GM18907 (cell line): ENCODE results near the gene DHRS7B.

Source experiments
- ATAC-seq: cut with Tn5 transposase; IDR thresholded peaks from one replicate; pipeline ENCODE4 v1.9.1; 2021; ENCODE audit warnings: mild to moderate bottlenecking, moderate library complexity; ENCODE audit not compliant: unreplicated experiment

DHRS7B gene

DNA sequence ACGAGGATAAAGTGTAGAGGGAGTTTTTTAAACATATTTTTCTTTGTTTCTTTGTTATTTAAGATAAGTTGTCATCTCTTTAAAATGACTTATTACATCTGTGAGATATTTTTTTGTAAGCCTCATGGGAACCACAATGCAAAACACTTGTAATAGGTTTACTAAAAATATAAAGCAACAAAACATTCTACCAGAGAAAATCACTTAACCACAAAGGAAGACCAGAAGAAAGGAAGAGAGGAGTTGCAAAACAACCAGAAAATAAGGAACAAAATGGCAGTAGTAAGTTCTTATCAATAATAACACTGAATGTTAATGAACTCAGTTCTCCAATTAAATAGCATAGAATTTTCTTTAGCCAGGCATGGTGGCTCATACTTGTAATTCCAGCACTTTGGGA is 22.9 kb downstream of the DHRS7B start:
- ATAC-seq: no peak

DNA sequence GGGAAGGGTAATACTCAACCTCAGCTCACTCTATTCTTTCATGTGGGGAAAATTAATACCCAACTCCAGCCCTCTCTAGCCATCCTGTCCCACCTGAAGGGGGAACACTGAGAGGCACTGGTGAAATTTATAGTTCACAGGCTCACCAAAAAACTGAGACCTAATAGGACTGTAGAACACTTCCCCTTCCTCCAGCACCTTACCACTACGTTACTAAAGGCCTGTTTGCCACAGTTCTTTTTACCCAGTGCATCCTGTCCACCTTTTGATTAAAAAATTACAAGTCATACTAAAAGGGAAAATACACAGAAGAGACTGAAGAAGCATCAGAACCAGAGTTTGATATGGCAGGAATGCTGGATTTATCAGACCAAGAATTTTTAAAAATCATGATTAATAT is 26.0 kb downstream of the DHRS7B start:
- no peak for ATAC-seq

DNA sequence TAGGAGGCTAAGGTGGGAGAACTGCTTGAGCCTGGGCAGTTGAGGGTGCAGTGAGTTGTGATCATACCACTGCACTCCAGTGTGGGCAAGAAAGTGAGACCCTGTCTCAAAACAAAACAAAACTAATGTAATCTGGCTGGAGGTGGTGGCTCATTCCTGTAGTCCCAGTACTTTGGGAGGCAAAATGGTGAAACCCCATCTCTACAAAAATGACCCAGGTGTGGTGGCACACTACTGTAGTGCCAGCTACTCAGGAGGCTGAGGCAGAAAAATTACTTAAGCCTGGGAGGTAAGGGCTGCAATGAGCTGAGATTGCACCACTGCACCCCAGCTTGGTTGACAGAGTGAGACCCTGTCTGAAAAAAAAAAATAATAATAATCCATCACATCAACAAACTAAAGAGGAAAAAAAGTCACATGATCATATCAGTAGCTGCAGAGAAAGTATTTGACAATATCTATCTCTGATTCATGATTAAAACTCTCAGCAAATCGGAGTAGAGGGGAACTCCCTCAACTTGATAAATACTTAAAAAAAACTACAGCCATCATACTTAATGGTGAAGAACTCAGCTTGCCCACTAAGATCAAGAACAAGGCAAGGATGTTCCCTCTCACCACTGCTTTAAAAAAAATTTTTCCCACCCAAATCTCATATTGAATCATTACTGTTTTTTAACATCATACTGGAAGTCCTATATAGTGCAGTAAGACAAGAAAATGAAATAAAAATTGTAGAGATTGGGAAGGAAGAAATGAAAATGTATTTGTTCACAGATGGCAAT is 31.0 kb downstream of the DHRS7B start:
- ATAC-seq: no peak

DNA sequence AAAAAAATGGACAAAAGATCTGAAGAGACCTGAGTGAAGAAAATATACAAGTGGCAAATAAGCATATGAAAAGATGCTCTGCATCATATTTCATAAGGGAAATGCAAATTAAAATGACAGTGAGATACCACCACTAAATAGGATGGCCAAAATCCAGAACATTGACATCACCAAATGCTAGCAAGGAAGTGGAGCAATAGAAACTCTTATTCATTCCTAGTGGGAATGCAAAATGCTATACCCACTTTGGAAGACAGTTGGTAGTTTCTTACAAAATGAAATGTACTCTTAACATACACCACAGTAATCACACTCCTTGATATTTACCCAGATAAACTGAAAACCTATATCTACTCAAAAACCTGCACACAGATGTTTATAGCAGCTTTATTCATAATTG is 33.6 kb downstream of the DHRS7B start:
- ATAC-seq: no peak

DNA sequence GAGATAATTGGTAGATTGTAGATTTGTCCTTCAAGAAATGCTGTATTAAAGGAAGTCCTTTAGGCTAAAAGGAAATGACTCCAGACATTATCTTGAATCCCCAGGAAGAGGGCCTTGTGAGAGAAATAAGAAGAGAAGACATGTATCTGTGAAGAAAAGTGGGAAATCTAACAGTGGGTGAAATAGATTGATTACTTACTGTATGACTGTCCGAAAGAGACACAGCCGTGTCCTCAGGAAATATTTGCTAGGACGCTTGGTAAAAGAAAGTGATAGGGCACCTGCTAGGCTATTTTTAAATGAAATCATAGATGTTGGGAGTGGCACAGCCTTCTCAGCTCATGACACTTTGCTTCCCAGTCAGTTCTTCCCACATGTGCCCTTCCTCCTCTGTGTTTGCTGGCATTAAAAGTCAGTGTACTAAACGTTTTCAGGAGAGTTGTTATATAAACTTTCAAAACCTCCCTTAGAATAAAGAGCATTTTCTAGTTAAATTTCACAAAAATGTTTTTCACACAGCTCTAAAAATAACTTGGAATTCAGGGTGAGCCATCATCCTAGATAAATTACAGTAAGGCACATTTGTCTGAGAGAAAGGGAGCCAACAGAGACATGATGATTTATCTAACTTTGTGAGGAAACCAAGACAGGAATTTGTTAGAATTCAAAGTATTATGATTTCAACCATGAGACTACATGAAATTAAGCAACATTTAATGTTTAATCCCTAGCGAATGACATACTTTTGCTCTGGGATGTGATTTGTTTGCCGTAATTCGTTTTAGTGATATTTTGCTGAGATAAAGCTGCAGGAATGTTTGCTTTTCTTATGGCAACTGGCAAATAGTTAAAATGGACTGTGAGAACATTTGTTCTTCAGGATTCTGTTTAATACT is 35.0 kb downstream of the DHRS7B start:
- ATAC-seq: no peak

DNA sequence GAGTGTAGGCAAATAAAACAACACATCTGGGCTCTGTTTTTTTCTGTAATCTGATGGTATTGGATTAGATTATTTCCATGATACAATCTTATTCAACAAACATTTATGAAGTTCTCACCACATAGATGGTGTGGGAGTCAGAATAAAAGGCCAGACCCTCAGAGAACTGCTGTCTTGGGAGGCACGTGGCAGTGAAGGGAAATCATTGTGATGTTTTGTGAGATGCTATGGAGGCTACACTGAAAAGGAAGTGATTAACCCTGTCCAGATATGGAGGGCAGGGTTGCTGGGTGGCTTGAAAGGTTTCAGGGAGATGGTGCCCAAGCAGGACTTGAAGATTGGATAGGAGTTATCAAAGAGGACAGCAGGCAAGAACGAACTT is 35.6 kb downstream of the DHRS7B start:
- no peak for ATAC-seq

DNA sequence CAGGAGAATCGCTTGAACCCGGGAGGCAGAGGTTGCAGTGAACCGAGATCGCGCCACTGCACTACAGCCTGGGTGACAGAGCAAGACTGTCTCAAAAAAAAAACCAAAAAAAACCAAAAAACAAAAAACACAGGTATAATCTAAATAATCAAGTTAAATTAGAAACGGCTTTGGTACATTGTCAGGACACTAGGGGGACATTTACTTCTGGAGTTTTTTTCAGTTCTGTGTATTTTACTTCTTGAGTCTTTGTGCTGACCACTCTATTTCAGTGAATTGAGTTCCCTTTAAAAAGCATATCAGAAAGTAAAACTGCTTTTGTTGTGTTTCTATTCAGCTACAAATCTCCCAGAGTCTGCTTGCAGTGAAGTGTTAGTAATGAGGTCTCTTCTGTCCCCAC is 36.3 kb downstream of the DHRS7B start:
- no peak for ATAC-seq

DNA sequence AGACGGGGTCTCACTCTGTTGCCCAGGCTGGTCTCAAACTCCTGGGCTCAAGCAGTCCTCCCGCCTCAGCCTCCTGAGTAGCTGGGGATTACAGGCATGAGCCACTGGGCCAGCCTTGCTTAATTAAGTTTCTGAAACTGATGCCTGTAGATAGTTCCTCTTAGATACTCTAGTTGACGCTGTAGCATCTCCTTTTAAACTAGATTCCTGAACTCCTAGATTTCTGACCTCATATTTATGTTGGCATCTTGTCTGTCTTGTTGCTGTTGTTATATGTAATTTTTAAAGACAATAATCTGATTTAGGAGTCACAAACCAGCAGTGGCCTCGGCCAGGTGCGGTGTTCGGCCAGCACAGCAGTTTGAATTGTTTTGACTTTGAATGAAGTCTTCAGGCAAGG is 37.5 kb downstream of the DHRS7B start:
- no peak for ATAC-seq

DNA sequence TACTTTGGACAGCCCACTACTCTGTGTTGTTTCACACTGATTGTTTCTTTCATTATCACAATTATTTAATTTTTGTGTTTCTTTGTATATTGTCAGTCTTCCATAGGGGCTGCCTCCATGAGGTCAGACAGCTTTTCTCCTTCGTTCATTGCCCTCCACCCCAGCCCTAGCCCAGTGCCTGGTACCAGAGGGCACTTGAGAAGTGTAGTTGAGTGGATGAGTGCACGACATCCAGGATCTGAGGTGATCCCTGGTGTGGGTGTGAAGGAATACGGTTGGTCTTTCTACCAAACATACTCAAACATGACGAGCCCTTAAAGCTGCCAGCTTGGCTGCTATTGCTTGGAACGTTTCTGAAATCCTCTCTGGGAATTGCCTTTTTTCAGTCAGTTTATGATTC is 37.9 kb downstream of the DHRS7B start:
- no peak for ATAC-seq

DNA sequence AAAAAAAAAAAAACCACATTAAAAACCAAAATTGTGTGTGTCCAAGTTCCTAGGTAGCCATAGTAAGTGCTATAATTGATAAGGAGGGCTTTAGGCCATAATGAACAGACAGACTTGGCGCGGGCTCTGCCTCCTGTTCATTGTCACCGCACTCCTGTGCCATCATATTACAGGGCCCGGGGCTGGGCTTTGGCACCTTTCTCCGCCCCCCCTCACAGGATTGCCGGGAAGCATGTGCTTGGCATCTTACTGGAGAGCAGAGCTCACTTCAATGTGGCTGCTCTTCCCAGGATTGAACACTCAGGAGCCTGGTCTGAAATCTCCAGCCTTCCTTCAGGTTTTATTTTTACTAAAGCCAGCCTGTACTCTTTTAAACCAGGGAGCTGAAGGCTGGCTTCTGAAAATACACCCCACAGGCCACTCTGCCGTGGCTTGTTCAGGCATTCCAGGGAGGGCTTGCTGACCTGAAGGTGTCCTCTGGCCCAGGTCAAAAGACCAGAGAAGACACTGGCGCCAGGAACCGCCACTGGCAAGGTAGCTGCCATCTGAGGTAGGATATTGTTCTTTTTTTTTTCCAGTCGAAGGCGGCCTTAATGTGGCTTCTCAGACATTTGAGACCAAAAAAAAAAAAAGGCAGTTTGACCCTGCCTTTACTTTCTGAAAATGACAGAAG is 39.3 kb downstream of the DHRS7B start:
- ATAC-seq: no peak

DNA sequence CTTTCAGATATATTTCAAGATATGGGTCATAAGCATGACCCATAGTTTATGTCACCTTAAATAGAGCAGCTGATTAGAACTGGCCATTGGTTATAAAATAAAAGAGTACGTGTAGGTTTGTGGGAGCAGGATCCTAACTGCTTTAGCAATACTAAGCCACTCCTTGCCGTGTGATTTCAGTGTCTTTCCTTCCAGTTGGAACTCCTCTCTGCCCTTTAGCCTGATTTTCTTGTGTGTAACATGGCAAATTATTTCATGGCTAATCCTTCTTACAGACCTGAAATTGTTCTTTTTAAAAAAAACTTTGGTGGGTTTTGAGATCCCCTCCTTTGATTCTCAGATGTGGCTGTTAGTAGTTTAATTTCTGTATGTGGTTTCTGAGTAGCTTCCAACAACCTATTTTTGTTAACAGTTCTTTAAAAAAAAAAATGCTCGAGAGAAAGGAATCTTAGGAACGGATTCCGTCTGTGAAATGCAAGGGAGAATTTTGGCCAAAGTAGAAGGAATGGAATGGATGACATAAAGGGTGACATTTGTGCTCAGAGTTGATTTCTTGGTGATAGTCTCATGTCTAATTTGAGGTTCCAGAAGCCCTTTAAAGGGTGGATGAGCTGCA is 39.9 kb downstream of the DHRS7B start:
- ATAC-seq: no peak

DNA sequence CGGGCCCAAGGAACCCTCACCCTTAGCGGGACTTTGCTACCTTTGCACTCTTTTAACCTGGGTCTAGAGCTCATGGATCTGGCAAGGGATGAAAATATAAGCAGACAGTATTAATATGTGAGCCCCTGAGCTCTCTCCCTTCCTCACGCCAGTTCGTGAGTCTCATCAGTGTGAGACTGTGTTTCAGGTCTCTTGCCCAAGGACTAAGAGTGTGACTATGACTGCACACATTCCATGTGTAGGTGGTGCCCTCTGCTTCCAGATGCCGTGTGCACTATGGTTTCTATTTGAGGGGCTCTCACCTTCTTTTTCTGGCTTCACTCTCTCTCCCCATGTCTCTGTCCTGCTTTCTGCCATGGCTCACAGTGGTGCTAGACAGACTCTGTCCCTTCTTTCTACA is 40.5 kb downstream of the DHRS7B start:
- no peak for ATAC-seq

DNA sequence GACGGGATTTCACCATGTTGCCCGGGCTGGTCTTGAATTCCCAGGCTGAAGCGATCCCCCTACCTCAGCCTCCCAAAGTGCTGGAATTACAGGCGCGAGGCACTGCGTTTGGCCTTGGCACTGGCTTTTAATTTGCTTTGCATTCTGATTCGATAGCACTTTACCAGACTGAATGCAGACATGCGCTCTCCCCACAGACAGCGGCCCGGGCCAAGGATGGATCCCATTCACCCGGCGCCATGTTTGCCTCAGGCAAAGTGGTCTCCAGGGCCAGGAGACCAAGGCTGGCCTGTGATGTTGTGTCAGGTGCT is 41.7 kb downstream of the DHRS7B start:
- ATAC-seq: no peak

DNA sequence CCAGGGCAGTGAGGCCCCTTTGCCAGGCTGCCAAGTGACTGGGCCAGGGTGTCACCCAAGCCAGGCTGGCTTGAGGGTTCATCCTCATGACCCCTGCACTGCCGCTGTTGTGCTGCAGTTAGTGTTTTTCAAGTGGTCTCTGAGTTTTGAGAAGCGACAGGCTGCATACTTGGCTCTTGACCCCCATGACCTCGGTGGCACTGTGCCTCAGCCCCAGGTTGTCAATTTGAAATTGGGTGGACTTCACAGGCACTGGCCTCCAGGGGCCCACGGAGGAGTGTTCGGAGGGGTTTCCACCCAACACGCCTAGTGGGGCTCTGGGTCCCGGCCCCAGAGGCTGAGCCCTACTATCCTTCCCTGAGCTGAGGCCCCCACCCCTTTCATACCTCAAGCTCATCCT is 42.7 kb downstream of the DHRS7B start:
- ATAC-seq: no peak

DNA sequence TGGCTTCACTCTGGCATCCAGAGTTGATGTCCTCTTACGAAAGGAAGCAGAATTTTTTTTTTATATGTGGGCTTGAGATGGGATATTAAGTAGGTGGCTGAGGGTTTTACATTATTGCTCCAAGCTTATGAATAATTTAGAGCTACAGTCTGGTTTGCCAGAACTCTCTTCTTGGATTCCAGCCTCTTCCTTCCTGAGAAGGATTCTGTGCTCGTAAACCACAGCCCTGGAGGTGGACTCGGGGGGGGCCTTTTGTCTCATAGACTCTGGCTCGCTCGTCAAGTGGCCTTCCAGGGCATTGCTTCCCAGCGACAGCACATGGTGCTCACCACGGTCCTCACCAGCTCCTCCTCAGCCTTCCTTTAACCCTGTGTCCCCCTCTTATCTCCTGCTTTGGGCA is 44.0 kb downstream of the DHRS7B start:
- ATAC-seq: no peak

DNA sequence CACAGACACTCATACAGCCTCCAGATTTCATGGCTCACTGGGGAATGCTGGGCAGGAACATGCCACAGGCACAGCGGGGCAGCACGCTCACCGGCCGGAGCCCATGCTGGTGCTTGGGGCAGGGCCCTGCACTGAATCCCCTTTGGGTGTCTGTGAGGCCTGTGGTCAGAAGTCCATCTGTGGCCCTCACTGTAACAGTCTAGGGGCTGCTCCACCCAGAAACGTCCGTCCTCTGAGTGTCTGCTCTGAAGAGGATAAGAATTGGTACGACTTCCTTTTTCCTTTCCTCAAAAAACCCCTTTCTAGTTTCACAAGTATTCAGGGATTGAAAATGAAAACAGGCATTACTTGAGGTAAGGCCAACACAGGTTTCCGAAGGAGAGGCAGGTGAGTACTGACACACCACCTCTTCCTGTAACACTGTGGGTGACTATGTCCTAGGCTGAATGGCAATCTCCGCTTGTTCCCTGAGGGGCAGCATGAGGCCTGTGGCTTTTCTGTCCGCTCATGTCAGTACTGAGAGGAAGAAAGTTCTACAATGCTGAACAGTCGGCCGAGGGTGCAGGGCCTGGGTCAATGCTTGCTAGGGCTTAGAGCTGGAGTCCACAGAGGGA is 44.7 kb downstream of the DHRS7B start:
- peak; percentile 84 for ATAC-seq

DNA sequence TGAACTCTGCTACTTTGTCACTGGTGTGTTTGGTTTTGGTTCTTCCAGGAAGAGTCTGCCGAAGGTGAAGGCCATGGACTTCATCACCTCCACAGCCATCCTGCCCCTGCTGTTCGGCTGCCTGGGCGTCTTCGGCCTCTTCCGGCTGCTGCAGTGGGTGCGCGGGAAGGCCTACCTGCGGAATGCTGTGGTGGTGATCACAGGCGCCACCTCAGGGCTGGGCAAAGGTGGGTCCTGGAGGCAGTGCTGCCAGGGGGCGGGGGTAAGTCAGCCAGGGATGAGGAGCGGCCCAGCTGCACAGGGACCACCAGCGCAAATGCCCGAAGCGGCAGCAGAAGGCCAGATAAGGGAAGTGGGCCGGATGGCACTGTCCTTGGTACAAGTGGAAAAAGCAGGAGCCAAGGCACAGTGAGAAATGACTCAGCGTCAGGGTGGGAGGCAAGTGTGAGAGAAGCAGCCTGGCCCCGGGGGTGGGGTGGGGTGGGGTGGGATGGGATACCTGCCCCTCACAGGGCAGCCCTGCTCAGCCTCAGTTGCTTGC is 45.3 kb downstream of the DHRS7B start:
- ATAC-seq: no peak

DNA sequence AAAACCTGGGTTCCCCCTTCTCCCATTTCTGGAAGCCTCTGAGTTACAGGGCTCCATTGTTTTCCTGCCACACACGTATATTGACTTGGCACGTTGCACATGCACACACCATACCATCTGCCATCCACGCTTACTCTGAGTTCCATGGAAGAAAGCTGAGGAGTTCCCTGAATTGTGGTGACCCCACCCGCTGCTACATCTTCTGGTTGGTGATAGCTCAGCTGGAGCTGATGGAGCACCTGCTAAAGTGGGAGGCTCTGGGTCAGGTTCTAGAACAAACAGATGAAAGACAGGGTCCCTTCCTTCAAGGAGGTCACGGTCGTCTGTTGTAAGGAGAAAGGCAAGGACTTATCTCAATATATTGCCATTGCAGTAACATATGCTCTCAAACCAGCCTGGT is 46.1 kb downstream of the DHRS7B start:
- no peak for ATAC-seq

DNA sequence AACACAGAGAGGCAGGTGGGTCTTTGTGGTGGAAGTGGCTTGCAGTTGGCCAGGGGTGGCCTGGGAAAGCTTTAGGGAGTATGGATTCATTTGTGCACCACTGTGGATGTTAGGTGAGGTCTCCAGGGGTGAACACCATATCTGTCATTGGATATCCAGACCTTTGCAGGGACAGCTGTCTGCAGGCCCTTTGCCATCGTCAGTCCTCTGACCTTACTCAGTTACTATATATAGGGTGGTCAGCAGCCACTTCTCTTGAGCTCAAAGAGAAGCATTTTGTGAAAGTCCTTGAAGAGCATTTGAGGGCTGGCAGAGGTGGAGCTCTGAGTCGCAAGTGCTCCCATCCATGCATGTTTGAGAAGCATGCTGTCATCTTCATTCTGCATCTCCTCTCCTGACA is 46.8 kb downstream of the DHRS7B start:
- ATAC-seq: no peak

DNA sequence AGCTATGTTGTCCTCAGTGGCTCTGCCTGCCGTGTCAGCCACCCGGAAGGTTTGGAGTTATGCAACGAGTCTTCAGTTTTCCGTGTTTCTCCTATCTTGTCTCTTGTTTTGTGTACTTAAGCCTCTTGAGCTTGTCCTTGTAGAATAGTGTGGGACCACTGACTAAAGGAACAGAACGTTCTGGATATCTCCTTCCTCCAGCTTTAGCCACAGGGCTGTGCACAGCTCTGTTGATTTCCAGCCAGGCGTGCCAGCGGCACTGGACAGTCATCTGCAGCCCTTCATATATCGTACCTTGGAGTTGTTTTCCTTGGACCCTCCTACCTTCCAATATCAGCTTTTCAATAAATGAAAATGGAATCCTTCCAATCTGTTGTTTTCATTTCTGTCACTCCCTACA is 47.4 kb downstream of the DHRS7B start:
- no peak for ATAC-seq

DNA sequence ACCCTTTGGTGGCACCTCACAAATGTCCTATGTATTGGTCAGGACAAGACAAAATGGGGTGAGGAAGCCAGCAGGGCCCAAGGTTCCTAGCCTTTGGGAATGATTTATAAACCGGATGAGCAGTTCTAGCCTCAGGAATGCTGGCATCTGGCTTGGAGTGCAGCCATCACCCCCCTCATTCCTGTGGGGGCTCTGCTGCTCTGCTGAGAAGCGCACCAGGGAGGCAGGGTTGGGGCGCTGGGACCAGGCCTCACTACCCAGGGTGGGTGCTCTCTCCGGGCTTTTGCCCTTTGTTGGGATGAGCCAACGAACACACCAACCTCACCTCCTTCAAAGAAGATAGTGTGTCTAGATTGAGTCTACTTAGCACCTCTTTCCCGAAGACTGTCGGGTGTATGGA is 47.9 kb downstream of the DHRS7B start:
- ATAC-seq: no peak
